ENCODE results near the gene TNIP3.

The TNIP3 gene

DNA sequence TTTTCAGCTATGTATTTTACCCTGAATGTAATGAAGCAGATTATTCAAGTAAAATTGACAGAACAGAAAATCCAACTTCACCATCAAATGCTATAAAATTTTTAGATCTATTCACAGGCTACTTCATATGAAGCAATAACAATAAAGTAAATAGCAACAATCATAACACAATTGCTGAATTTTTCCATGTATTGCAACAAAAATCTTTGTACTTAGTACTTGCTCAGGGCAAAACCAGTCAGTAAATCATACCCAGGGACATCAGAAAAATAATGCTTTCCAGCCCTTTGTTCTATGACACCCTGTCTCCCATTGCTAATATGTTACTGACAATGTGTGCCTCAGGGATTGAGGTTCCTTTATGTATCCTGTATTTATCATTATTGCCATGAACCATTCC, 15.5 kb downstream of the TNIP3 start:
- no peak overlapping the region for H3K9ac ChIP-seq (ENCODE audit: low read length)
- H3K9me3 ChIP-seq (ENCODE audit: low read length) = no peaks in the 10 kb centered on the region
- no peaks in the 10 kb centered on the region for H3K36me3 ChIP-seq (ENCODE audit: insufficient read depth, low read length)
- H3K4me3 ChIP-seq (ENCODE audit: low read depth in 1 of 2, low read length in 2 of 2) = no peak overlapping the region
- H3K4me1 ChIP-seq (ENCODE audit: insufficient read depth, low read length) = no peaks in the 10 kb centered on the region
- no peak overlapping the region for H3K27ac ChIP-seq (ENCODE audit: low read depth, low read length)
- no peaks in the 10 kb centered on the region for H3K27me3 ChIP-seq (ENCODE audit: control insufficient read depth in 1 of 2, insufficient read depth in 2 of 2, low read length in 2 of 2)

DNA sequence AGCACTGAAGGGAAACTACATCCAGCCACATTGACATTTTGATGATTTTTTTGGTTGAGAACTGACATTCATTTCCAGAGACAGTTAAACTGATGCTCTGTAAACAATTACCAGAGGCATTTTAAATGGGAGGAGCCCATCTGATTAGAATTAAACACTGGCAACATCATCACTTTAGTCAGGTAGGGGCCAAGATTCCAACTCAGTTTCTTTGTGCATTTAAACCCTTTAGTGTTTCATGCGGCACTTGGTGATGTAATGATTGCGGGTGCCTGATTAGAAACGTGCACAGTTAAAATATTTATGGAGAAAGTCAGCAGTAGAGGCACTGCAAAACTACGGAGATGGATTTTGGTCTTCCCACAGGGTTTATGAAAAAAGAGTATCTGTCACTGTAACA, 16.1 kb downstream of the TNIP3 start:
- no peak overlapping the region for H3K9ac ChIP-seq (ENCODE audit: low read length)
- no peak overlapping the region for H3K27ac ChIP-seq (ENCODE audit: low read depth, low read length)
- no peaks in the 10 kb centered on the region for H3K9me3 ChIP-seq (ENCODE audit: low read length)
- H3K4me1 ChIP-seq (ENCODE audit: insufficient read depth, low read length) = no peaks in the 10 kb centered on the region
- no peak overlapping the region for H3K4me3 ChIP-seq (ENCODE audit: low read depth in 1 of 2, low read length in 2 of 2)
- no peaks in the 10 kb centered on the region for H3K36me3 ChIP-seq (ENCODE audit: insufficient read depth, low read length)
- H3K27me3 ChIP-seq (ENCODE audit: control insufficient read depth in 1 of 2, insufficient read depth in 2 of 2, low read length in 2 of 2) = no peaks in the 10 kb centered on the region

DNA sequence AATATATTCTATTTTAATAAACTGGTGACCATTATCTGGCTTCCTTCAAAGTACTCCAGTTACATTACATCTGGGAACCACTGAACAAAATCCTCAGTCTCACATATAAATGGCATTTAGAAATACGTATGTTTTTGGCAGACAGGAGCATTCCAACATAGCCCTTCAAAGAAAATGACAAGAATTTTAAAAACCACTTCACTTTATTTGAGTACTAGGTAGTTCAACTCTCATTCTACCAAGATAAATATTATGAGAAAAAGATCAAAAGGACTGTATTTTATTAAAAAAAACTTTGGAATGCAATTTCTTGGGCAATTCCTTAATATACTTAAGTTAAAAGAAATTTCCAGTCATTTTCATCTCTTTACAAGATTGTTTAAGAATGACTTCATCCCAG, 17.6 kb downstream of the TNIP3 start:
- Histone ChIP-seq H3K4me1 (ENCODE audit: insufficient read depth, low read length) (no peaks in the 10 kb centered on the region), H3K36me3 (ENCODE audit: insufficient read depth, low read length) (no peaks in the 10 kb centered on the region), H3K27me3 (ENCODE audit: control insufficient read depth in 1 of 2, insufficient read depth in 2 of 2, low read length in 2 of 2) (no peaks in the 10 kb centered on the region), H3K27ac (ENCODE audit: low read depth, low read length) (no peak overlapping the region), H3K4me3 (ENCODE audit: low read depth in 1 of 2, low read length in 2 of 2) (no peak overlapping the region), H3K9ac (ENCODE audit: low read length) (no peak overlapping the region), H3K9me3 (ENCODE audit: low read length) (no peaks in the 10 kb centered on the region)

DNA sequence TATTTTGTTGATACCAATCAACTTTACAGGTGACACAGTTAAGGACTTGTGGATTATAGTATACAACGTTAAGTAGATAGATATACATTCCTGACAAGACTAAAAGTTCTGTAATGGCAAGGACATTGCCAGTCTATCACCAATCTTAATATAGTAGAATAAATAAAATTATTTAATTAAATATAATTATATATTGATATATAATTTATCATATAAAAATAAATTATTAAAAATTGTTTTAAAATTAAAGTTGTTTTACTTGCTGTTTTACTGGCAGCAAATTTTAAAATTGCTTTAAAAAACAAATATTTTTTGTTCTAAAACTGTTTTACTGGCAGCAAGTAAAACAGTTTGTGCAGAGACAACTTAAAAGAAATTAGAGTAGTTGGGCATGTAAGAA, 18.7 kb downstream of the TNIP3 start:
- H3K9me3 ChIP-seq (ENCODE audit: low read length) = no peaks in the 10 kb centered on the region
- no peaks in the 10 kb centered on the region for H3K36me3 ChIP-seq (ENCODE audit: insufficient read depth, low read length)
- H3K9ac ChIP-seq (ENCODE audit: low read length) = no peak overlapping the region
- no peaks in the 10 kb centered on the region for H3K4me1 ChIP-seq (ENCODE audit: insufficient read depth, low read length)
- H3K27ac ChIP-seq (ENCODE audit: low read depth, low read length) = no peak overlapping the region
- H3K27me3 ChIP-seq (ENCODE audit: control insufficient read depth in 1 of 2, insufficient read depth in 2 of 2, low read length in 2 of 2) = no peaks in the 10 kb centered on the region
- H3K4me3 ChIP-seq (ENCODE audit: low read depth in 1 of 2, low read length in 2 of 2) = no peak overlapping the region

DNA sequence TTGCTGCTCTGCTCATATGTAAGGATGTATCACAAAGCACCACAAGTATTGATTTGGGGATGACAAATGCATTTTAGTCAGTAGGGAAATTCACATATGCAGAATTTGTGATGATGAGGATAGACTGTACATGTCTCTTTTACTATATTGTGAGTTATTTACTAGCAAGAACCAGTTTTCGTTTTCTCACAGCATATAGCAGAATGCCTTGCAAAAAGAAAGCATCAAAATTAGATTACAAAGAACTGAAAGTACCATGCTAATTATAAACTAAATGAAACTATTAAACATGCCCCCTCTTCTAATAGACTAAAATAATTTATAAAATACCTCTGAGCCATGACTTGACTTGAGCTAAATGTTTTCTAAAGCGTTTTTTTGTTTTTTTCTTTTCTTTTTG, 20.1 kb downstream of the TNIP3 start:
- H3K27me3 ChIP-seq (ENCODE audit: control insufficient read depth in 1 of 2, insufficient read depth in 2 of 2, low read length in 2 of 2) = no peaks in the 10 kb centered on the region
- no peaks in the 10 kb centered on the region for H3K9me3 ChIP-seq (ENCODE audit: low read length)
- H3K27ac ChIP-seq (ENCODE audit: low read depth, low read length) = no peak overlapping the region
- H3K9ac ChIP-seq (ENCODE audit: low read length) = no peak overlapping the region
- H3K4me3 ChIP-seq (ENCODE audit: low read depth in 1 of 2, low read length in 2 of 2) = no peak overlapping the region
- no peaks in the 10 kb centered on the region for H3K4me1 ChIP-seq (ENCODE audit: insufficient read depth, low read length)
- H3K36me3 ChIP-seq (ENCODE audit: insufficient read depth, low read length) = no peaks in the 10 kb centered on the region

DNA sequence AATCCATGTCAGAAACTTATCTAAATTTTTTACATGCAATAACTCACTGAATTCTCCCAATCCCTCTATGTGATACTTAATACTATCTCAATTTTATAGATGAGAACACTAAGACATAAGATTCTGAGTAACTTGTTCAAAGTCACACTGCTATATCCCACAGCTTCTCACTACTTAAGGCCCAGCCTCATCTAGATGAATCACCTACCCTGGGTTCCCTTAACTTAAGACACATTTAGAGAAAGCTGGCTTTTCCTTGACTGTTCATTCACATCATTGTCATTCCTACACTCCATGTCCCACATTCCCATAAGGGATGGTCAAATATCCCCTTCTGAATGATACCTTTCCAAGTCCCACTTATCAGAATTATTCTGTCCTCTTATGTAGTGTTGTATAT, 21.0 kb downstream of the TNIP3 start:
- no peaks in the 10 kb centered on the region for H3K9me3 ChIP-seq (ENCODE audit: low read length)
- H3K4me1 ChIP-seq (ENCODE audit: insufficient read depth, low read length) = no peaks in the 10 kb centered on the region
- no peaks in the 10 kb centered on the region for H3K27me3 ChIP-seq (ENCODE audit: control insufficient read depth in 1 of 2, insufficient read depth in 2 of 2, low read length in 2 of 2)
- H3K27ac ChIP-seq (ENCODE audit: low read depth, low read length) = no peak overlapping the region
- H3K4me3 ChIP-seq (ENCODE audit: low read depth in 1 of 2, low read length in 2 of 2) = no peak overlapping the region
- no peaks in the 10 kb centered on the region for H3K36me3 ChIP-seq (ENCODE audit: insufficient read depth, low read length)
- H3K9ac ChIP-seq (ENCODE audit: low read length) = no peak overlapping the region

DNA sequence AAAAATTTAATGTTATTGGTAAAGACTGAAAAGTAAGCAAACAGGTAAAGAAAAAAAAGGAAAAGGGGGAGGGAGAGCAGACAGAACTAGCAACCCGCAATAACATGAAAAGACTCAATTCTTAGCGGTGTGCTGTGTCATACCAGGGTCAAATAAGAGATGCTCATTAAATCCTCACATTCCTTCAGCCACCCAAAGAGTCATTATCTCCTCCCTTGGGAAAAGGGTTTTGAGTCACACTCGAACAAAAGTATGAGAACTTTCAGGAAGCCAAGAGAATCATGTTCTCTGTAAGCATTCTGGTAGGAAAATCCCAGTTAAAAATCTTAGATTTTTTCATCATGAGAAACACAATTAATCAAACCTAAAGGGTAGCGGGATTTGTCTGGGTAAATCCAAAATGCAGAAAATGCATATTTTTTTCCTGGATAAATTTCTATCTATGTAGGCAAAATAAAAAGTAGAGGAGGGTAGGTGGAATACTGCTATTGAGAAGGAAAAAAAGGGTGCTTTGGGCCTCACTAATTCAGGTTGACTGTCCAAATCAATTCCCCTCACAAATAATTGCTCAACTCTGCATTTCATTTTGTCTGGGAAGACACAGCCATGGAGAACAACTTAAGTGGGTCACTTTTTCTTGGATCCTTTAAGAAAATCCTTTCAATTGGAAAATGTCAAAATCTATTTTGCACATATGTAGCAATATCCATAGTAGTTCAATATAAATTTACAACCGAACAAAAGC, 23.2 kb downstream of the TNIP3 start:
- Histone ChIP-seq H3K27me3 (ENCODE audit: control insufficient read depth in 1 of 2, insufficient read depth in 2 of 2, low read length in 2 of 2) (no peaks in the 10 kb centered on the region), H3K36me3 (ENCODE audit: insufficient read depth, low read length) (no peaks in the 10 kb centered on the region), H3K27ac (ENCODE audit: low read depth, low read length) (no peak overlapping the region), H3K9ac (ENCODE audit: low read length) (no peak overlapping the region), H3K9me3 (ENCODE audit: low read length) (no peaks in the 10 kb centered on the region), H3K4me3 (ENCODE audit: low read depth in 1 of 2, low read length in 2 of 2) (no peak overlapping the region), H3K4me1 (ENCODE audit: insufficient read depth, low read length) (no peaks in the 10 kb centered on the region)

DNA sequence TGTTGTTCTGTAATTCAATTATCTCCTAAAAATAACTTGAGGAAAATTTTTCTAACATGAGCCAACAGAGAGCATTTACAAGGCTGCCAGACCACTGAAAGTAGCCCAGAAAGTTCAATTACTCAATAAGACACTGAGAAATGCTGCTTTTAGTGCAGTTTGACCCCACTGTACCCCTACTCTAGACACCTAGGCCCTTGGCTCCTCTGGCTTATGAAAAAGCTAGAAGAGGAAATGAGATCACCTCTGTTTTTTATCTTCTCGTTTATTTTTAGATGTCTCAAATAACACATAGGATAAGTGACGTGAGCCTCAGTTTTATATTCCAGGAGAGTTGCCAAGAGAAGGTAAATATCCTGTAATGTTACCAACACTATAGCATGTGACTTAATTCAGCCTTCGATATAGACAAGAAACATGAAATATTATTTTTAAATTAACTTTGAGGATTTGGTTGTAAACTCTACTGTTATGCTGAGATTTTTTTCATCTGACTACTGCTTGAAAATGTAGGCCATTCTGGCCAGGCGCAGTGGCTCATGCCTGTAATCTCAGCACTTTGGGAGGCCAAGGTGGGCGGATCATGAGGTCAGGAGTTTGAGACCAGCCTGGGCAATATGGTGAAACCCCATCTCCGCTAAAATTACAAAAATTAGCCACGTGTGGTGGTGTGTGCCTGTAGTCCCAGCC, 24.4 kb downstream of the TNIP3 start:
- Histone ChIP-seq H3K4me3 (ENCODE audit: low read depth in 1 of 2, low read length in 2 of 2) (no peak overlapping the region), H3K27ac (ENCODE audit: low read depth, low read length) (no peak overlapping the region), H3K9me3 (ENCODE audit: low read length) (no peaks in the 10 kb centered on the region), H3K36me3 (ENCODE audit: insufficient read depth, low read length) (no peaks in the 10 kb centered on the region), H3K4me1 (ENCODE audit: insufficient read depth, low read length) (no peaks in the 10 kb centered on the region), H3K9ac (ENCODE audit: low read length) (no peak overlapping the region), H3K27me3 (ENCODE audit: control insufficient read depth in 1 of 2, insufficient read depth in 2 of 2, low read length in 2 of 2) (no peaks in the 10 kb centered on the region)

DNA sequence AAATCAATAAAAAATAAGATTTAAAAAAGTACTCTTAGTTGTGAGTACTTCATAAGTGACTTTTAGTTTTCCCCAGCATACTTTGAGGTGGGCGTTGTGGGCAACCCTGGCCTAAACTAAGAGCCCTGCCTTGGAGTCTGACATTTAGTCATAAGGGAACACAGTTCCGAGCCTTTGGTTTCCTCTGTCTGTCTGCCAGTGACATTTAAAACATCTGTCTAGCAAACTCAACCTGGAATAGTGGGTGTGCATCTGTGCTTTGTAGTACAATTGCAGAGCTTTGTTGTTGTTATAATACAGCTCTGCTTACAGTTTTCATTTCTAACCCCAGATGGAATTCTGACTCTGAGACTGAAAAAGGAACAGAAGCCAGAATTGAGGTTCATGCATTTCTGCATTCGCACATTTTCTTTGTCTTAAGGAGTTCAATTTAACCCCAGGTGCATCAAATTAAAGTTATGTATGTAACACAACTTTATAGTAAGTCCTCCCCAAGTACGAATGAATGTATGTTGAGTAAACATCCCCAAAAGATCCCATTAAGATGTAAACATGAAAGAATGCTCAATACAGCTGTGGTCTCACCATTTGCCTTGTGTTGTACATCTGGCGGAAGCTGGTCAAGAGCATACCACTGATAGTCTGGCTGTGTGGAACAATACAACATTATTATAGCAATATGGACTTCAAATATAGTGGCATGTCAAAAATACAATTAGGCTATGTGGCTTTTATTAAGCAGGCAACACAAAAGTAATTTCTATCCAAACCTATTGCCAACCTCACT, 25.9 kb downstream of the TNIP3 start:
- H3K36me3 ChIP-seq (ENCODE audit: insufficient read depth, low read length) = no peaks in the 10 kb centered on the region
- H3K4me1 ChIP-seq (ENCODE audit: insufficient read depth, low read length) = no peaks in the 10 kb centered on the region
- H3K27me3 ChIP-seq (ENCODE audit: control insufficient read depth in 1 of 2, insufficient read depth in 2 of 2, low read length in 2 of 2) = no peaks in the 10 kb centered on the region
- H3K9me3 ChIP-seq (ENCODE audit: low read length) = no peaks in the 10 kb centered on the region
- H3K4me3 ChIP-seq (ENCODE audit: low read depth in 1 of 2, low read length in 2 of 2) = no peak overlapping the region
- no peak overlapping the region for H3K9ac ChIP-seq (ENCODE audit: low read length)
- H3K27ac ChIP-seq (ENCODE audit: low read depth, low read length) = no peak overlapping the region

DNA sequence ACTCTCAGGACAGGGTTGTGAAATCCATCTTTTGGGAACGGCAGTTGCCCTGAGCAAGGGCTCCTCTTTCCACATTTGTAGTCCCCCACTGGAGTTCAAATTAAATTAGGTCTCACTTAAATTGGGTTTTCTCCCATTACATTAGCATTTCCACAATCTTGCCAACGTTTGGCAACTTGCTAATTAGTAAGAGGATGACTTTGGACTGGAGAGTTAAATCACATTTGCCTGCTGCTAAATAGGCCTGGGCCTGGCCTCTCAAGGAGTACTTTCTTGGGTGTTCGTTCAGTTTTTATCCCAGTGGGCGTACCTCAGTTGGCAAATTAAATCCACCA, 33.8 kb downstream of the TNIP3 start:
- Histone ChIP-seq H3K9me3 (ENCODE audit: low read length) (no peaks in the 10 kb centered on the region), H3K36me3 (ENCODE audit: insufficient read depth, low read length) (no peaks in the 10 kb centered on the region), H3K9ac (ENCODE audit: low read length) (no peak overlapping the region), H3K27me3 (ENCODE audit: control insufficient read depth in 1 of 2, insufficient read depth in 2 of 2, low read length in 2 of 2) (no peaks in the 10 kb centered on the region), H3K27ac (ENCODE audit: low read depth, low read length) (no peak overlapping the region), H3K4me3 (ENCODE audit: low read depth in 1 of 2, low read length in 2 of 2) (no peak overlapping the region), H3K4me1 (ENCODE audit: insufficient read depth, low read length) (no peaks in the 10 kb centered on the region)

DNA sequence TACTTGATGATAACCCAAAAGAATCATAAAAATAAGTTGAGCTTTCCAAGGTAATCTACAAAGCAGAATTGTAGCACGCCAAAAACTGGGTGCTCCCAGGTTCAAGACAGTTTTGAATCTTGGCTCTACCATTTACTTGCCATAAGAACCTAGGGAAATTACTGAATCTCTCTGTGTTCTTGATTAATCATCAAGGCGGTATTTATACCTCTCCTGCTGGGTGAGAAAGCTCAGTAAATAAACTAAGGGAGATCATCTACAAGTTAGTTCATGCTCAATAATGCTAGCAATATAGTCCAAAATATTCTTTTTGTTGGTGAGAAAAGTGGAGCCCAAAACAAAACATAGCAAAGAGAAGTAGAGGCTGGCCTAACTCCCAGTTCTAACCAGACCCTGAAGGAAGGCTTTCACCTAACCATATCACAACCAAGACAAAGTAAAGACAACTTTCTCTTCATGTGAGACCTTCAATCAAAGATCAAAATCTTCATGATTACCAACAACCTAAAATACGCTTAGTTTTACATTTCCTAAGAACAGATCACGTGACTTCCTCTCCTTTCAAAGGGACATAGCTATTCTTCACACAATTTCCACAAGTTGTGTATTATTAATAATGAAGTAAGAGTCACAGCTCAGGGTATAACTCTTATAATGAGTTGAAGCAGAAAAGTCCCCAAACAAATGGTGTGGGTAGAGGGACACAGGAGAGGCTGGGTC, 34.4 kb downstream of the TNIP3 start:
- Histone ChIP-seq H3K36me3 (ENCODE audit: insufficient read depth, low read length) (no peaks in the 10 kb centered on the region), H3K4me3 (ENCODE audit: low read depth in 1 of 2, low read length in 2 of 2) (no peak overlapping the region), H3K27me3 (ENCODE audit: control insufficient read depth in 1 of 2, insufficient read depth in 2 of 2, low read length in 2 of 2) (no peaks in the 10 kb centered on the region), H3K9ac (ENCODE audit: low read length) (no peak overlapping the region), H3K4me1 (ENCODE audit: insufficient read depth, low read length) (no peaks in the 10 kb centered on the region), H3K27ac (ENCODE audit: low read depth, low read length) (no peak overlapping the region), H3K9me3 (ENCODE audit: low read length) (no peaks in the 10 kb centered on the region)
